HUES48 (cell line): Measurements from ENCODE around the gene TMEM88.

Experiments used
- H3K27ac ChIP-seq: one replicate; pipeline ENCODE4 v1.7.0; 2013; ENCODE audit warnings: low read depth, low read length, inconsistent platforms
- H3K27me3 ChIP-seq: 2 replicates; pipeline ENCODE4 v1.6.1; 2013; ENCODE audit warnings: mild to moderate bottlenecking, low read length; ENCODE audit not compliant: control insufficient read depth, insufficient read depth
- H3K36me3 ChIP-seq: 2 replicates; pipeline ENCODE4 v1.6.1; 2013; ENCODE audit warnings: low read length; ENCODE audit not compliant: control insufficient read depth, insufficient read depth
- H3K4me1 ChIP-seq: 2 replicates; pipeline ENCODE4 v1.6.1; 2013; ENCODE audit warnings: mild to moderate bottlenecking, low read length; ENCODE audit not compliant: control insufficient read depth, insufficient read depth
- H3K4me3 ChIP-seq: 2 replicates; pipeline ENCODE4 v1.5.1; 2013; ENCODE audit warnings: mild to moderate bottlenecking, low read depth, low read length
- H3K9ac ChIP-seq: 2 replicates; pipeline ENCODE4 v1.6.1; 2013; ENCODE audit warnings: mild to moderate bottlenecking, low read depth, low read length, moderate library complexity
- H3K9me3 ChIP-seq: 2 replicates; pipeline ENCODE4 v1.6.1; 2013; ENCODE audit warnings: low read length; ENCODE audit not compliant: control insufficient read depth, insufficient read depth

Gene TMEM88

DNA sequence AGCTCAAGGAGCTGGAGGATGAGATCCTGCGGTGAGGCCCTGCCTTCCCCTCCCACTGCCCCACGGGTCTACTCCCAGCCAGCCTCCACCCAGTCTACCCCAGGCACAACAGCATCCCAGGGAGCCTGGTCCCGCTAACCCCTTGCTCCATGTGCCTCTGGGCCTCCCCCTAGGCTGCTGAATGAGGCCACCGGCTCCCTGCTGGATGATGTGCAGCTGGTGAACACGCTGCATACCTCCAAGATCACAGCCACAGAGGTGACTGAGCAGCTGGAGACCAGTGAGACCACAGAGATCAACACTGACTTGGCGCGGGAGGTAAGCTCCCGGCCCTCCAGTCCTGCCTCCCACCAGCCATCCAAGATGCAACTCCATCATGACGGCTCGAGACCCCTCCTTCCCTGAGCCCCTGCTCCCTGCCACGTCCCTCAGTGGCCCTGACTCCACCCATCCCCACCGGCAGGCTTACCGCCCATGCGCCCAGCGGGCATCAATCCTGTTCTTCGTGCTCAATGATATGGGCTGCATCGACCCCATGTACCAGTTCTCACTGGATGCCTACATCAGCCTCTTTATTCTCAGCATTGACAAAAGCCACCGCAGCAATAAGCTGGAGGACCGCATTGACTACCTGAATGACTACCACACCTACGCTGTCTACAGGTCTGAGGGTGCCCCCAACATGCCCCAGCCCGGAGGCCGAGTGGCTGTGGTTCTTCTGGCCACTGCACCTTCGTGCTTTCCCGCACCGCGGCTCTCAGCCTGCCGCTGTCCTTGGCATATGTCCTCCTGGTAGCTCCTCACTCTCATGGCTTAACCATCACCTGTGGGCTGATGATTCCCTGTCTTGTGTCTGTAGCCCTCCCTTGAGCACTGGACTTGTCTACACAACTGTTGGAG is 35.9 kb upstream of the TMEM88 start:
- H3K27me3 ChIP-seq: peaks cover 12% of the 10 kb centered on the region
- H3K4me1 ChIP-seq: peaks cover 7% of the 10 kb centered on the region; the same call in 1 of the 2 replicates
- no peak overlapping the region for H3K27ac ChIP-seq
- H3K9me3 ChIP-seq: no peaks in the 10 kb centered on the region
- no peak overlapping the region for H3K4me3 ChIP-seq
- no peak overlapping the region for H3K9ac ChIP-seq
- H3K36me3 ChIP-seq: no peaks in the 10 kb centered on the region

DNA sequence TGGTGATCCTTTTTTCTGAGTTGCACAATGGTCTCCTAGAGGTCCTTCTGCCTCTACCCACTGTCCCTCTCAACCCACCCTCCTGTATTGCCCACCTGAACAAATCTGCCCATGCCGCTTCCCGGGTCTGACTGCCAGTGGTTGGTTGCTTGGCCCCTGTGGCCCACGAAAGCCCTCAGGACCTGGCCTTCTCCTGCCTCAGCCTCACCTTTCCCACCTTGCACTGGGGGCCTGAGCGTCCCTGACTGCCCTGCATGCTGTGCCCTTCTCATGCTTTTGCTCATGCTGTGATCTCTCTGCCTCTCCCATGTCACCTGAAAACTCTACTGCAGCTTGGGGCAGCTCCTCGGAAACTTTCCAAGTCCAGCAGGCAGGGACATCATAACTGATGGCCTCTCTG is 34.6 kb upstream of the TMEM88 start:
- H3K36me3 ChIP-seq: no peaks in the 10 kb centered on the region
- H3K4me1 ChIP-seq: peaks cover 7% of the 10 kb centered on the region; the same call in 1 of the 2 replicates
- no peak overlapping the region for H3K27ac ChIP-seq
- no peaks in the 10 kb centered on the region for H3K9me3 ChIP-seq
- peaks cover 24% of the 10 kb centered on the region for H3K27me3 ChIP-seq
- no peak overlapping the region for H3K9ac ChIP-seq
- no peak overlapping the region for H3K4me3 ChIP-seq

DNA sequence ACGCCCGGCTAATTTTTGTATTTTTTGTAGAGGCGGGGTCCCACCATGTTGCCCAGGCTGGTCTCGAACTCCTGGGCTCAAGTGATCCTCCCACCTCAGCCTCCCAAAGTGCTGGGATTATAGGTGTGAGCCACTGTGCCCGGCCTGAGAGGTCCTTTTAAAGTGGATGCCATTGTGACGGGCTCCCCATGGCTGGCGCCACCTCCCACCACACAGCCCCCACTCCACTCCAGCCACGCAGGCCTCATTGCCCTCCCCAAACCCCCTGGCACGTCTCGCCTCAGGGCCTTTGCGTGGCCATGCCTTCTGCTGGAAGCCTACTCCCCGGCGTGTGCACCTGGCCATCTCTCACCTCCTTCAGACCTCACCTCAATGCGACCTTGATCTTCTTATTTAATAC is 32.7 kb upstream of the TMEM88 start:
- Histone ChIP-seq H3K4me3 (no peak overlapping the region), H3K4me1 (peaks cover 7% of the 10 kb centered on the region; the same call in 1 of the 2 replicates), H3K36me3 (no peaks in the 10 kb centered on the region), H3K27me3 (peaks cover 28% of the 10 kb centered on the region), H3K27ac (no peak overlapping the region), H3K9me3 (no peaks in the 10 kb centered on the region), H3K9ac (no peak overlapping the region)

DNA sequence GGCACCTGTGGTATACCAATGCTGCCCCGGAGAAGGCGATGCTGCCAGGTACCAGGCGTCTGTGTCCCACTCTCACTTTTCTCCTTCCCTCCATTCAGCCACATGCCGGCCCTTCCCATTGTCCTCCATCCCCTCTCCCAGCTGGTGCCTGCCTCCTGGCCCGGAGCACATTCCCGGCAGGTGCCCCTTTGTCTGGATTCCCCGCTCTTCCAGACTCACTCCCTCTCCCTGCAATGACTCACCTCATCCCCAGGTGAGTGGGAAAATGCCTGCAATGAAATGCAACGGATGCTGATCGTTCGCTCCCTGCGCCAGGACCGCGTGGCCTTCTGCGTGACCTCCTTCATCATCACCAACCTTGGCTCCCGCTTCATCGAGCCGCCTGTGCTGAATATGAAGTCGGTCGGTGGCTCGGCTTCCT is 31.3 kb upstream of the TMEM88 start:
- Histone ChIP-seq H3K36me3 (no peaks in the 10 kb centered on the region), H3K27me3 (peaks cover 32% of the 10 kb centered on the region), H3K4me1 (peaks cover 7% of the 10 kb centered on the region; the same call in 1 of the 2 replicates), H3K27ac (no peak overlapping the region), H3K9ac (no peak overlapping the region), H3K4me3 (no peak overlapping the region), H3K9me3 (no peaks in the 10 kb centered on the region)

DNA sequence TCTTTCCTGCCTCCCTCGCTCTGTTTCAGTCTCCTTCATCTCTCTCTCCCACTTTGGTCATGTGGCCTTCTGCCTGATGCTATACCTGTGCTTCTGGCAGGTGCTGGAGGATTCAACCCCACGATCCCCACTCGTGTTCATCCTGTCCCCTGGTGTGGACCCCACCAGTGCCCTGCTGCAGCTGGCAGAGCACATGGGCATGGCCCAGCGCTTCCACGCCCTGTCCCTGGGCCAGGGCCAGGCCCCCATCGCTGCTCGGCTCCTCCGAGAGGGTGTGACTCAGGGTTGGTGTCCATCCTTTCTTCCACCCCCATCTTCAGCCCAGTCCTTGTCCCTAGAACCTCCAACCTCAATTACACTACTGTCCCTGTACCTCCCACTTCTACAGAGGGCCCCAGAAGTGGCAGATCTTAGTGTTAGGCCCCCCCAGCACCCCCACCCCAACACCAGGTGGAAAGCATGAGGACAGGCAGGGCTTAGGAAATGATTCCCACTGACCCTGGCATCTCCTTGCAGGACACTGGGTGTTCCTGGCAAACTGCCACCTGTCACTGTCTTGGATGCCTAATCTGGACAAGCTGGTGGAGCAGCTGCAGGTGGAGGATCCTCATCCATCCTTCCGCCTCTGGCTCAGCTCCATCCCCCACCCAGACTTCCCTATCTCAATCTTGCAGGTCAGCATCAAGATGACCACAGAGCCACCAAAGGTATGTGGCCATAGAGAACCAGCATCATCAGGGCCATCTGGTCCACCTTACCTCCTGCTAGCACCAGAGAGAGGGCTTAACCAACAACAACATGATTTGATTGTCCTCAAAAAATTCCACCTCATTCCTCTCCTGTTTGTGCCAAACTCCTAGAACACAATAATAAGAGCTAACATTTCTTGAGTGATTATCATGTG is 30.6 kb upstream of the TMEM88 start:
- Histone ChIP-seq H3K27ac (no peak overlapping the region), H3K4me1 (peaks cover 7% of the 10 kb centered on the region; the same call in 1 of the 2 replicates), H3K9me3 (no peaks in the 10 kb centered on the region), H3K9ac (no peak overlapping the region), H3K4me3 (no peak overlapping the region), H3K36me3 (no peaks in the 10 kb centered on the region), H3K27me3 (peaks cover 33% of the 10 kb centered on the region)

DNA sequence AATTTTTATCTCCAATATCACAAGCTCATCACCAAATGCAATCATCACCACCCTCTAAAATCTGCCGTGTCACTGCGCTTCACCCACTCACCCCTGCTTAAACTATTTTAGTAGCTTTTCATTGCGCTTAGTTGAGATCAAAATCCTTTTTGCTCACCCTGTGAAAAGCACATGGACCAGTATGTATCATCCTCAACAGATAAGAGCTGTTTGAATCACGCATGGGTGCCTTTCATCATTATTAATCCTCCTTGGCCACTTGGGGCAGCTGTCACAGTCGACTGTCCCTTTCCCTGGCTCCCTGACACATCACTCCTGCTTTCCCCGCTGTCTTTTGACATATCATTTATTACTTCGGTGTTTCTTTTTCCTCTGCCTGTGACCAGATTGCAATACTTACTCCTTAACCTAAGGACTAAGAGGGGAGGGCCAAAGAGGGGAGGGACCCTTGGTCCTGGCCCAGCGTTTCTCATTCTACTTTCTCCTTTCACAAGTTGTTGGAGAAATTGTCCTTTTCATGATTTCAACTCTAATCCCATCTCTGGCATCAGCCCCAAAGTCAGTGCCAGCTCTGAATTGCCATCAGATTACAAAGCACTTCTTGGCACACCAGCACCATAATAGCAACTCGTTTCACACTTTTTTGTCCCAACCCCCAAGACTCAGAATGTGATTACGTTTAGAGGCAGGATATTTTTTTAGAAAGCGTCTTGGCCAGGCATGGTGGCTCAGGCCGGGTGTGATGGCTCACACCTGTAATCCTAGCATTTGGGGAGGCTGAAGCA is 29.5 kb upstream of the TMEM88 start:
- no peak overlapping the region for H3K27ac ChIP-seq
- peaks cover 7% of the 10 kb centered on the region; the same call in 1 of the 2 replicates for H3K4me1 ChIP-seq
- no peak overlapping the region for H3K9ac ChIP-seq
- no peak overlapping the region for H3K4me3 ChIP-seq
- H3K9me3 ChIP-seq: no peaks in the 10 kb centered on the region
- H3K36me3 ChIP-seq: no peaks in the 10 kb centered on the region
- peaks cover 38% of the 10 kb centered on the region for H3K27me3 ChIP-seq

DNA sequence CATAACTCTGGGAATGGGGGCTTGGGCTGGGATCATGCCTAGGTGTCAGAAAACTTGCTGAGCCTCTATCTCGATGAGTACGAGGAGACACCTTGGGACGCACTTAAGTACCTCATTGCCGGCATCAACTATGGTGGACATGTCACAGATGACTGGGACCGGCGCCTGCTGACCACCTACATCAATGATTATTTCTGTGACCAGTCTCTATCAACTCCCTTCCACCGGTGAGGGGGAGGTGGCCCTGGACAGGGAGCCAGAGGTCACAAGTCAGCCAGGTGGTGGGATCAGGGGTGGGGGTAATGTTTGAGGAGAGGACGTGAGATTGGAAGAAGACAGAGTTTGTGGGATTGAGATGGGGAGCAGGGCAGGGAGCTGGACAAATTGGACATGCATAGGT is 24.2 kb upstream of the TMEM88 start:
- no peaks in the 10 kb centered on the region for H3K36me3 ChIP-seq
- H3K4me1 ChIP-seq: peaks cover 6% of the 10 kb centered on the region
- H3K27ac ChIP-seq: no peak overlapping the region
- no peak overlapping the region for H3K9ac ChIP-seq
- H3K27me3 ChIP-seq: peaks cover 38% of the 10 kb centered on the region
- H3K4me3 ChIP-seq: no peak overlapping the region
- H3K9me3 ChIP-seq: no peaks in the 10 kb centered on the region

DNA sequence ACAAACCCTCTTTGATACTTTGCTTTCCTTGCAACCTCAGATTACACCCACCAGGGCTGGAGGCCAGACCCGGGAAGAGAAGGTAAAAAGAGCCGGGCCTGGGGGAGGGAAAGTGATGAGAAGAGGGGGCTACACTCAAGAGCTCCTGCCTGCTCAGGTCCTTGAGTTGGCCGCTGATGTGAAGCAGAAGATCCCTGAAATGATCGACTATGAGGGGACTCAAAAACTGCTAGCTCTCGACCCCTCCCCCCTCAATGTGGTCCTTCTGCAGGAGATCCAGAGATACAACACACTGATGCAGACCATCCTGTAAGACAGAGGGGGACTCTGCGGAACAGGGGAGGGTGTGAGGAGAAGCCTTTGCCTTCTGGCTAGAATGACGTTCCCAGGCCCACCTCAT is 23.6 kb upstream of the TMEM88 start:
- Histone ChIP-seq H3K4me3 (no peak overlapping the region), H3K9ac (no peak overlapping the region), H3K36me3 (no peaks in the 10 kb centered on the region), H3K4me1 (peaks cover 6% of the 10 kb centered on the region), H3K27ac (no peak overlapping the region), H3K27me3 (peaks cover 37% of the 10 kb centered on the region), H3K9me3 (no peaks in the 10 kb centered on the region)

DNA sequence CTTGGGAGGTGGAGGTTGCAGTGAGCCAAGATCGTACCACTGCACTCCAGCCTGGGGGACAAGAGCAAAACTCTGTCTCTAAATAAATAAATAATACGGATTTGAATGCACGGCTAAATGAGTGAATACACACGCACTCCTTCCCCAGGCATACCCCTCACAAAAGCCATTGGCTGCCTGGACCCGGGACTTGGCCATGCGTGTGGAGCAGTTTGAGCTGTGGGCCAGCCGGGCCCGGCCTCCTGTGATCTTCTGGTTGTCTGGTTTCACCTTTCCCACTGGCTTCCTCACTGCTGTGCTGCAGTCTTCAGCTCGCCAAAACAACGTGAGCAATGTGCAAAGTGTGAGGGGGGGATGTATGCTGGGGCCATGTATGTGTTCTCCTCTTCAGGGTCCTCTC is 22.4 kb upstream of the TMEM88 start:
- Histone ChIP-seq H3K27ac (no peak overlapping the region), H3K36me3 (no peaks in the 10 kb centered on the region), H3K4me3 (no peak overlapping the region), H3K4me1 (peaks cover 11% of the 10 kb centered on the region), H3K27me3 (peaks cover 37% of the 10 kb centered on the region), H3K9ac (no peak overlapping the region), H3K9me3 (no peaks in the 10 kb centered on the region)

DNA sequence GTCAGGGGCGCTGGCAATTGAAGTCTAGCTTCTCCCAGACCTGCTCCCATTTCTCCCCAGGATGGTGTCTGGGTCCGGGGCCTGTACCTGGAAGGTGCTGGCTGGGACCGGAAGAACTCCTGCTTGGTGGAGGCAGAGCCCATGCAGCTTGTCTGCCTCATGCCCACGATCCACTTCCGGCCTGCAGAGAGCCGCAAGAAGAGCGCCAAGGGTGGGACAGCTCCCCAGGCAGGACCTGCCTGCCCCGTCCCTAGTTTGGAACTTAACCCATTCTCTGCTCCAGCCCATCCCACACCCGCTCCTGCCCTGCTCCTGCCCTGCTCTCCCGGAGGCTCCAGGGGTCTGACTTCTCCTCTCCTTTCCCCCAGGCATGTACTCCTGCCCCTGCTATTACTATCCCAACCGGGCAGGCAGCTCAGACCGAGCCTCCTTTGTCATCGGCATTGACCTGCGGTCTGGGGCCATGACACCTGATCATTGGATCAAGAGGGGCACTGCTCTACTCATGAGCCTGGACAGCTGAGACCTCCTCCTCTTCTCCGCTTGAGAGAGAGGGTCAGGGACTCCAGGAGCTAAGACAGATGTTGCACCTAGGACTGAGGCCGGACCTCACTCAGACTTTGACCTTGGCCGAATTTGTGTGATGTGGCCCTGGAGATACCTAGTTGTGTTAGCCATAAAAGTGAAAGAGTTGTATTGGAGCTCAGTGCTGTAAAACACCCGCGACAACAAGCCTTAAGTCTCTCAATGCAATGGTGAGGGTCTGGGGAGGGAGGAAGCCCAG is 21.7 kb upstream of the TMEM88 start:
- Histone ChIP-seq H3K36me3 (no peaks in the 10 kb centered on the region), H3K9me3 (no peaks in the 10 kb centered on the region), H3K27ac (no peak overlapping the region), H3K27me3 (peaks cover 34% of the 10 kb centered on the region), H3K9ac (no peak overlapping the region), H3K4me3 (peak overlapping the region; percentile 82), H3K4me1 (peaks cover 16% of the 10 kb centered on the region)
